GM18907 (cell line): Measurements from ENCODE around the gene ARGLU1.
"Not testable (repeated sequence)": the region's sequence is repeated elsewhere in the genome, so short reads cannot be mapped to it uniquely, and the experiment has no call there.

Source experiments
- ATAC-seq: cut with Tn5 transposase; IDR thresholded peaks from one replicate; pipeline ENCODE4 v1.9.1; 2021; ENCODE audit warnings: mild to moderate bottlenecking, moderate library complexity; ENCODE audit not compliant: unreplicated experiment

The ARGLU1 gene, protein sequence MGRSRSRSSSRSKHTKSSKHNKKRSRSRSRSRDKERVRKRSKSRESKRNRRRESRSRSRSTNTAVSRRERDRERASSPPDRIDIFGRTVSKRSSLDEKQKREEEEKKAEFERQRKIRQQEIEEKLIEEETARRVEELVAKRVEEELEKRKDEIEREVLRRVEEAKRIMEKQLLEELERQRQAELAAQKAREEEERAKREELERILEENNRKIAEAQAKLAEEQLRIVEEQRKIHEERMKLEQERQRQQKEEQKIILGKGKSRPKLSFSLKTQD

DNA sequence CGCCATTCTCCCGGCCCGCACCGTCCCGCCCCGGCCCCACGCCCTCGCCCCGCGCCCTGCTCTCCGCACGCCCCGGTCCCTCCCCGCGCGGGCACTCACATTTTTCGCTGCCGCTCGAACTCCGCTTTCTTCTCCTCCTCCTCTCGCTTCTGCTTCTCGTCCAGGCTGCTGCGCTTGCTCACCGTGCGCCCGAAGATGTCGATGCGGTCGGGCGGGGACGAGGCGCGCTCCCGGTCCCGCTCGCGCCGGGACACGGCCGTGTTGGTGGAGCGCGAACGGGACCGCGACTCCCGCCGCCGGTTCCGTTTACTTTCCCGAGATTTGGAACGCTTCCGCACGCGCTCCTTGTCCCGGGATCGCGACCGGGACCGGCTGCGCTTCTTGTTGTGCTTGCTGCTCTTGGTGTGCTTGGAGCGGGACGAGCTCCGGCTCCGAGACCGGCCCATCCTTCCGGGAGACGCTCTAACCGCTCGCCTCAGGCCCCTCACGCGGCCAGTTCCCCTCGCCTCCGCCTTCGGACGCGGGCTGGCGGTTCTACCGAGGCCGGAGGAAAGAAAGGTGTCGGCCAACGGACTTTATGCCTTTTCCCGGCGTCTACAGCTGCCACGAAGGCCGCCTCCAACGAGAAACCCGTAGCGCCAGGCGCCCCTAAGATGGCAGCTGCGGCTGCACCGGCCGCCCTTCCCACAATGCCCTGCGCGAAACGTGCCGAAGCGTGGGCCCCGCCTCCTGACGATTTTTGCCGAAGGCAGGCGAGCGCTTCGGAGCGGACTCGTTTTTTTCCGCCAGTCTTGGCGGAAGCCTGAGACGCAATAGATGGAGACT lies at the start of gene ARGLU1:
Gene ARGLU1, minus strand, starts transcription at position 664 of the 825 bp plus-strand sequence. Its CDS starts 218 bp downstream, at position 446.
- ATAC-seq: peak; percentile 76

DNA sequence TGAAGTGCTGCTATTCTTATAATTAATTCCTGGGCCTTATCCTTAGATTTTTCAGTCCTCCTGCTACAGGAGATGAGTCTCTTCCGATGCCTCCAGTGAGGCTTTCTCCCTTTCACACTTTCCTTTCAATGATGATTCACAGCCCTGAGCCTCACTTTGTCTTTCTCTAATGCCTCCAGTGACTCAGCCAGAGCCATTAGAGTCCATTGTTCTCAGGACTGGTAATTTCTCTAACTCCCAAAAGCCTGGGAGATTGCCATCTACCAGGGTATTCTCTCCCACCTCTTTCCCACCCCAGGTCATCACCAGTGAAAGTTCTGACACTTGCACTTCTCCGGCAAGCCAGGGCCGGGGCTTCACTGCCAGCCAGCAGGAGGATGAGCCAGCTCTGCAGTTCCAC lies 49.6 kb upstream of the ARGLU1 start:
- no peak for ATAC-seq

DNA sequence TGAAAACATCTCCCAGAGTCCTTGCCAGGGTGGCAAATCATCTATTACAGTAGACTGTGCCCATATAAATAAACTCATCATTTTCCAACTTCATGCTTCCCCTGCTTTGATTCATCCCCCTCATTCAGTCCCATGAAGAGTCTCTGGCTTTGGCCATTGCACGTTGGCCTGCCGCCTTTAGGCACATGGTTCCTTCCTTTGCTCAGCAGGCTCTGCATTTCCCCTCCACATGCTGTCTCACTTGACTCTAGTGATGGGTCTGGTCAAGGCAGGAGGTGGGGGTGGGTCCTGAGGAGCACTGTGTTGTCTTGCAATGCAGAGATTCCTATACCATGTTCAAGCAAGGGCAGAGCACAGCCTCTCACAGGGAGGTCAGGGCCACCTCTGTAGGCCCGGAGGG lies 48.8 kb upstream of the ARGLU1 start:
- no peak for ATAC-seq

DNA sequence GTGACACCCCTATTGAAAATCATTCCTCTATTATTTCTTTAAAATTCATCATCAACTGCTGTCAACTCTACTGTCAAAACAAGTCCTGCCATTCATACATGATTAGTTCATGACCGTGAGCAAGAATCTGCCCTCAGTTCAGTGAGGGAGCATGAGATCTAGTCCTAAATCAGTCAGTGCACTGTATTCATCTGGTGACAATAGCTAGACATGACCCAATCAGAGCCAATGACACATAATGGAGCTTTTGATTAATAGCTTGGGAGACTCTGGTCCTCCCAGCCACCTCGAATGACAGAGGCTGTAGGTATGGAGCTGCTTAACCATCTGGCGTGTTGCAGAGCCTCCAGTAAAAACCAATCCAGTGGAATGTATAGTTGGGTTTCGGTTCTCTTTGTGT lies 46.9 kb upstream of the ARGLU1 start:
- ATAC-seq: no peak

DNA sequence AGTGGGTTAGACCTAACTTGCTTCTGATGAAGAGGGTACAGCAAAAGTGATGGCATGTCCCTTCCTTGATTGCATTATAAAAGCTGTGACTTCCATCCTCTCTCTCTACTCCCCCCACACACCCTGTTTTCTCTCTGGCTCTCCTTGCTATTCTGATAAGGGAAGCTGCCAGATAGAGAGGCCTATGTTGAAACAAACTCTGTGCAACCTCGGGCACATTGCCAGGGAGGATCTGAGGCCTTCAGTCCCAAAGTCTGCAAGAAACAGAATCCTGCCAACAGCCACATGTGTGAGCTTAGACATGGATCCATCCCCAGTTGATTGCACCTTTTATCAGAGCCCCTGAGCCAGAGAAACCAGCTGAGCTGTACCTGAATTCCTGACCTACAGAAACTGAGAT lies 44.8 kb upstream of the ARGLU1 start:
- ATAC-seq: no peak

DNA sequence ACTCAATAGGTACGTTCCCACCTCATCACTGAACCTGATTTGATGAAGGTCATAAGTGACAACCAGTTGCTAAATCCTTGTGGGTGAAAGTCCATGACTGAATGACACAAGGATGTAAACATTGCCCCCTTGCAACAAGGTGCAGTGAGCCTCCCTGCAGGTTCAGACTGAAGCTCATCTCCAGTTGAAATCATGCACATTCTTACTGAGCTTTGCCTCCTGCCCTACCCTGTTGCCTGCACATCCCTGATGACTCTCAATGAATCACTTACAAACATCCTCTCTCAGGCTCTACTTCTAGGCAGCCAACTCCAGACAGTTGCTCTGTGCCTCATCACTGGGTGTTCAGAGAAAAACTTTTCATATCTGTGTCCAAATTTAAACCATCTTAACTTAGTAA lies 42.5 kb upstream of the ARGLU1 start:
- no peak for ATAC-seq

DNA sequence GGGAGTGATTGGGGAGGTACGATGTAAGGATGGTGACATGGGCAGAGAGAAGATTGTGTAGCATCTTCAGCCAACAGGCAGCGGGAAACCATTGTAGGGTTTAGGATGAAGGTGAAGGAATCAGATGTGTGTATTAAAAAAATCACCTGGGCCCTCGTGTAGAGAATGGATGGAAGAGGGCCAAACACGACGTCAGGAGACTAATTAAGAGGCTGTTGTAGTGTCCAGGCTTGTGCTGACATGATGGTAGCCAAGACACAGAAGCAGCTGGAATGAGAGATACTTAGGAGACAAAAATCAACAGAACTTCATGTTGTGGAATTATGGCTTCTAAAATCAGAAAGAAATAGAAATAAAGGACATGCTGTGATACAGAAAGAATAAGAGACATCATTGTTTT lies 41.2 kb upstream of the ARGLU1 start:
- no peak for ATAC-seq

DNA sequence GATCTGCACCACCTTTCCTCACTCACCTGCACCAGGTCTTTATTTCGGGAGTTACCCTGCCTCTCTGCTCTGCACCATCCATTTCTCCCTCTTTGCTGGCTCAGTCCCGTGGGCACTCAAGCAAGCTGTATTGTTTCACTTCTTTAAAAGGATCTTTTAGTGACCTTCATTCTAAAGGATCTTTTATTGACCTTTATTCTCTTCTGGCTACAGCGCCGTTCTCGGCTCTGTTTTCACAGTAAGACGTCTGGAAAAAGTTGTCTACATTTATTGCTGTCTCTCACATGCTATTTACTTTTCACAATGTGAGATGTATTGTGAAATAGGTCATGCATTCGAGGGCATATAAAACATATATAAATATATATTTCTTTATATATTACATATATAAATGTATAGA lies 35.6 kb upstream of the ARGLU1 start:
- ATAC-seq: no peak

DNA sequence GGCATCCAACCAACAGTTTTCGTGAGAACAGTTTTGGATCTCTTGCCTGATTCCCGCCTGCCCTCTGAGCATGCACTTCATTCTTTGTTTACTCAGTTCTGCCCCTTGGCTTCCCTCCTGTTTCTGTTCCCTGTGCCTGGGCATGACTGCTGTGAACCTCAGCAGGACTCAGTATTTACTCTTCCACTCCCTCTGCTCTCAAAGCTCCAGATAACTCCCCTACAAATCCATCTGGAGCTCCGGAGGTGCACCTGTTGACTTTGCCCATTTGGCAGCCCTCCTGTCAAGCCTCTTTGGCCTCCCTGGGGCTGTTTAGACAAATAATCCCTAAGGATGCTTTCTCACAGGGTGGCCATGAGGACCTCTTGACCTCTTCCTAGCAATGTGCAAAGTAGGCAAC lies 34.2 kb upstream of the ARGLU1 start:
- no peak for ATAC-seq

DNA sequence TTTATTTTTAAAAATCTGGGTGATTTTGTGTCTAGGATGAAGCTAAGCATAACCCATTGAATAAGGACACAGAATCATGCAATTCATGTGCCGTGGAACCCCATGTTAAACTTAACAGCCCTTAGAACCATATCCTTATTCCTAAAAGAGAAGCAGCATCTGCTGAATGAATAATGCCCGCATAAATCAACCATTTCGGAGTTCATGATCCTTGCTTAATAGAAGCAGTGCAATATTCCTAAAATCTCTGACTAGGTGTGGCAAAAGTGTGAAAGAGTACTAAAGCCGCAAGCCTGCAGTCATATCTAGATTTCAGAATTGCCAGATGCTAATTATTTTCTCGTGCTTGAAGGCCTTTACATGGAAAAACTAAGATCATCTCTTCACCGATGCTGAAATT lies 33.6 kb upstream of the ARGLU1 start:
- ATAC-seq: no peak

DNA sequence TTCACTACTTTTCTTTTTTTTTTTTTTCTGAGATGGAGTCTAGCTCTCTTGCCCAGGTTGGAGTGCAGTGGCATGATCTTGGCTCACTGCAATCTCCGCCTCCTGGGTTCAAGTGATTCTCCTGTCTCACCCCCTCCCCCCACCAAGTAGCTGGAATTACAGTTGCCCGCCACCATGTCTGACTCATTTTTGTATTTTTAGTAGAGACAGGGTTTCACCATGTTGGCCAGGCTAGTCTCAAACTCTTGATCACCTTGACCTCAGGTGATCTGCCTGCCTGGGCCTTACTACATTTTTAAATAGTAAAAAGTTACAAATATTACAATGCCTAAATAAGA lies 32.8 kb upstream of the ARGLU1 start:
- not testable (repeated sequence) for ATAC-seq

DNA sequence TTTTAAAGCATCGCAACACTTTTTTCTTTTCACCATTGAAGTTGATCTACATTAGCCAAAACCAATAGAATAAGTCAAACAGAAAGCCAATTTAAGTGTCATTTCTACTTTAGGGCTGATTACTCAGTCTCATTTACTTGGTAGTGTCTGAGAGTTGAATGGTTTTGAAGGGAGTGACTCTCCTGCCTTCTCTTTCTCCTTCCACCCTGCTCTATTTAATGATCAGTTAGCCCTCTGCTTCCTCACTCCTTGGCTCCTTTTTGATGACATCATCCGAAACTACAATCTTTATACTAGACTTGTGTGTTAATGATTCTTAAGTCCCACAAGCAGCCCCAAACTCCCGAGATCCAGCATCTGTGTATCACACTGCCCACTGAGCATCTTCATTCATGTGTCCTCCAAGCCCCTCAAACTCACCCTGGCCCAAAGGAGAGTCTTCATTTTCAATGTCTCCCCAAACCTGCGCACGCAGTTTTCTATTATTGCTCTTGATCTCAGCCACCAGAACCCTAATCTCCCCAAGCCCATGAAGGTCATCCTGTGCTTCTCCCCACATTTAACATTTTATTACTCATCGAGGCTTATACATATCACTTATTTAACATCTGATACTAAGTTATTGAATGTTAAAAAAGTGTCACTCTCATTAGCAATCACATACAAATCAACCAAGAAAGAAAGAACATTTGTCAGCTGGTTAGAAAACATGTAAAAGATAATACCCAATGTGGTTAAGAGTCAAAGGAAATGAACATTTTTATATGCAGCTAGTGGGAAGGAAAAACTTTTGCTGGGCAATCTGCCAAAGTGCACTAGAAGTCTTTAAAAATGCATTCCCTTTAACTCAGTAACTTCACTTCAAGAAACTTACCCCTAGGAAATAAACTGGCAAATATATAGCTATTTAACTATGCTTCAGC lies 32.2 kb upstream of the ARGLU1 start:
- no peak for ATAC-seq

DNA sequence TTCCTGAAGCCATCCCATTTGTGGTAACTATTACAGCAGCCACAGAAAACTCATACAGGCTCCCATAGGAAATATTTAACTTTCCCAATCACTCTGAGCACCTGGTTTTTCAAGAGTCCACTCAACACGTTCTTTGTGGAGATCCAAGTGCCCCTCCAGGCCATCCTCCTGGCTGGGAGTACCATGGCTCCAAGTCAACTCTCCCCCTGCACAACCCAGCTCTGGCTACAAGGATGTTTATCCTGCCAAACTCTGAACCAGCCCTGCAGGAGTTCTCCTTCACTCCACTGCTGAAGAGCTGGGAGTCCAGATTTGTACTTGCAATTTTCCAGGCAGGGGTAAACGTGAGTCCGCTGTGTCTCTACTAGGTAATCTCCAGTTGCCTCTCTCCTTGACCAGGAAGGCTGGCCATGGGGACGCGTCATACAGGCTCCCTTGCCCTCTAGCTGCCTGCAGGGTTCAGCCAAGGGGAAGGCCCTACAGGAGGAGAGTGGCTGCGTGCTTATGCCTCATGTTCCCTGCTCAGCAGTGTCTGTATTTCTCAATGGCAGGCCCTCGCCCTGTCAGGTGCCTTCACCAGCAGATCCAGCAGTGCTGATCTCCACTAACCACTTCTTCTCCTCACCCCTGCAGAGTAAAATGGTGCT lies 29.9 kb upstream of the ARGLU1 start:
- ATAC-seq: no peak

DNA sequence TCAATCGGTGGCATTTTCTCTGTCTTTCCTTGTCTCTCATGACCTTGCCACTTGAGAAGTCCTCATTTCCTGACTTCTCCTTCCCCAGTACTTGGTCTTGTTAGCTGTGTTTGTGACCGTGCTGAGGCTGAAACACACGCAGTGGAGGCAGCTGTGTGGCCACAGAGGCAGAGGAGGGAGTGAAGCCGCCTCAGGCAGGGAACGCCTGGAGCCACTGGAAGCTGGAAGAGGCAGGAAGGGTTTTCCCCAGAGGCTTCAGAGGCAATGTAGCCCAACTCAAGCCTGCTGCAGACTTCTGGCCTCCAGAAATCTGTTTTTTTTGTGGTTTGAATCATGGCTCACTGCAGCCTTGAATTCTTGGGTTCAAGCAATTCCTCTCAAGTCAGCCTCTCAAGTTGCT lies 29.2 kb upstream of the ARGLU1 start:
- no peak for ATAC-seq

DNA sequence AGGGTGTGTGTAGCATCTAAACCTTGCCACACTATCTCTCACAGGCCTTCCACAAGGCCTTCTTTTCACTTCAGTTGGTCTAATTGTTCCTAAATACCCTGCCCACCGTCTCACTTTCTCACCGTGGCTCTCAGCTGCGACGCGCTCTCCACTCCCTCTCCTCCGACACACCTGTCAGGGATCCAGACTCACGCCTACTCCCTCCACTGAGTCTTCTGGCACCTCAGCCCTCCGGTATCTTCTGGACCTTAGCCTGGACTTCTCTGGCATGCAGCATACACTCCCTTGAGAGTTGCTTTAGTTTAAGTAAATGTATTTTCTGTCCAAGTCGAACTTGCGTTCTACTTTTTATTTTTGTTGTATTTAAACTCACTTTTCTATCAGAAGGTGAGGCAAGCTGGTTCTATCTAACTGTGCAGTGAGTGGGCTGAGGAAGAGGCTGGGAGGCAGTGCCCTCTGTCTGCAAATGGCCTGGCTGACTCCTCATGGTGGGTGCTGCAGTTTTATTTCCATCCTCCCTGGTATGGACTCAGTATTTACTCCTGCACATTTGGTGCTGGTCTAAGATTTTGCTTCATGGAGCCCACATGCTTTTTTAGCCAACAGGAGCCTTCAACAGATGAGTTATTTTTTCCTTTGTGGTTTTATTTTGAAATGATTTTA lies 28.5 kb upstream of the ARGLU1 start:
- no peak for ATAC-seq

DNA sequence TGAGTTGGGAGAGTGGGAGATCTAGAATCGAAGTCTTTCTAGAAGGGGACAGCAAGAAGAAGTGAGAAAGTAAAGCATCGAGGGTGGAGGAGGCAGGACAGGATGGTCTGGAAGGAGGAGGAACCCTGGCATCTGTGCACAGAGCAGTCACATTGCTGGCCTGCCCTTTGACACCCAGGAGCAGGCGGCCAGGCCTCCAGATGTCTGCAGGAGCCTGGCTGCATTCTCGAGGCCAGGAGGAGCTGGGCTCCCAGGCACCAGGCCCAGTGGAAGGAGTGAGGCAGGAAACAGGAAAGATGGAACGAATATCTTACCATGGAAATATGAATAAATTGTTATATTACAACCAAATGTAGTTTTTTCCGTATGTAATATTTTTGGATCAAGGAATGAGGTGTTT lies 27.7 kb upstream of the ARGLU1 start:
- no peak for ATAC-seq

DNA sequence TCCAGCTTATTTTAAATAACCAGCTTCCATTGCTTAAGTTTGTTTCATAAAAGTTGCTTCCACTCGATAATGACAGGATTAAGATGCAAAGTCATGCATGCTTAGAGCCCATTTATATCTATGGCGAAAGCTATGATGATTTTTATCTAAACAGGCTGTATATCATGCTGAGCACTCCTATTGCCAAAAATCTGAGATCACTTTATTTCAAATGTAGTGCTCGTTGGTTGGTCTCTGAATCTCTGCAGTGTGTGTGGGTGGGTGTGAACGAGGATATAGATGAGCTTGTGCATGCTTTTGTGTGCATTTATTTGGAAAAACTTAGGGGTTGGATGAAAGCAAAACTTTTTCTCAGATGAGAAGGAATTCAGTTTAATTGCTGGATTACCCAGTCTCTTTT lies 27.0 kb upstream of the ARGLU1 start:
- no peak for ATAC-seq

DNA sequence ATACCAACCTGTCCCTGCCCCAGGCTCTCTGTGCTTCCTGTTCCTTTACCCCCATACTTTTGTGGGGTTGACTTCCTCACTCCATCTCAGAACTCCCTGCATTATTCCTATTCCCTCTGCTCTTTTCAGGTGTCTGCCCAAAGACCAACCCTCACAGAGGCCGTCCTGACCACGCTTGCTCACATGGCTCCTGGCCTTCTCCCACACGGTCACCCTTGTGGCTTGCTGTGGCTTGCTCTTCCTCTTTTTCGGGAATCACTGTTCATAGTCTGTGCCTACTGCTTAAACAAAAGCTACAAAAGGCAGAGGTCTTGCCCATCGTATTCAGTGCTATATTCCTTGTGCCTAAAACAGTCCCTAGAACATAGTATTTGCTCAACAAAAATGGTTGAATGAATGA lies 25.2 kb upstream of the ARGLU1 start:
- no peak for ATAC-seq

DNA sequence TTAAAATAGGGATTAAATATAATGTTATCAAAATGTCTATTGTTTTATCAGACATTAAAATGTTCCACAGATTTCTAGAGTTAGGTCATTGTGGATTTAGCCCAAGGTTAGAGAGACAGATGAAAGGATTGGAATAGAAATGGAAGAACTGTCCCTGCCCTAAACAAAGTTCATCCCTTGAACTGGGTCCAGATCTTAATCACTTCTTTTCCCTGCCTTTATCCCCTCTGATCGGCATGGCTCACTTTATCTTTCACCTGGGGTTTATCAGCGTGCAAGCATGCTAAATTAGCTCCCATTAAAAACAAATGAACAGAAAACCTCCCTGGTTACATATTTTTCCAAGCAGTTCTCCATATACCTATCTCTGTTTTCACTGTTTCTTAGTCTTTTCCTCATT lies 23.4 kb upstream of the ARGLU1 start:
- no peak for ATAC-seq

DNA sequence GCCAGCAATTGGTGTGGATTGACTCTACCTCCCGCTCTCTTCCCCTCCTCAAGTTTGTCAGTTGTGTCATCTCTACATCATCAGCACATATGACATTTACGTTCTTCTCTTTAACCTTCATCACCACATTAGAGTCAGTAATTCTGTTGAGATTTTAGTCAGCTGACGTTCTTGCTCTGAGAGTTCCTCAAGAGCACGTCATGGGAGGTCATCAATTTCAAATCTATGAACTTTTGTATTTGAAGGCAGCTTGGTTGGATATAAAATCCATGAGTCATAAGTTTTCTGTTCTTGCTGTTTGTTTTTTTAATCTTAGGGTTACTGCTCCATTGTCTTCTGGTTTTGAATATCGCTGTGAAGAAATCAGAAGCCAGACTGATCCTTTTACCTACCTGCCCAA lies 21.8 kb upstream of the ARGLU1 start:
- no peak for ATAC-seq

DNA sequence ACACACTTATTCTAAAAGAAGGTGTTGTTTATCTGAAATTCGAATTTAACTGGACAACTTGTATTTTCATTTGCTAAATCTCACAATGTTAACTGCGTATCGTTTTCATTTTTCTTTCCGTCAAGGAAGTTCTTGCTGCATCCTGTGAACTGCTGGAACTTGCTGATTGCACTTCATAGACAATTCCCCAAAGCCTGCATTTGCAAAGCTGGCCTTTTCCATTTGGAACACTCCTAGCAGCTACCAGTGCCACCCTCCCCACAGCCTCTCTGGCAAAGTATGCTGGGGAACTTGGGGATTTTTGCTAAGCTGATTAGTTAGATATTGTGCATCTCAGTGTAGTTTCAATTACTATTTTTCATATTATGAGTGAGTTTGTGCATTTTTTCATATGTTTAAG lies 20.4 kb upstream of the ARGLU1 start:
- ATAC-seq: no peak
